ENCODE measurements around the gene HNMT. TPM values are rescaled to one million over a fixed set of nuclear protein-coding genes. Genes with fewer than 3 reads are reported as not detected.
"Not testable (repeated sequence)": the region's sequence is repeated elsewhere in the genome, so short reads cannot be mapped to it uniquely, and the experiment has no call there.

The HNMT gene
- total RNA-seq, result 100 to 1,000 TPM in 2 of 7 donors, 10 to 100 TPM in 5; 56.3 to 140 (median 65.3) TPM
- polyA plus RNA-seq, result 10 to 100 TPM; 77.3 to 95.3 TPM
- long read RNA-seq, donor 1, transcript HNMT-202 (6 exons, 3,295 nt), result major isoform, 193 of 241 reads
- long read RNA-seq, donor 1, partial matches to known transcripts, result 1 of 241 reads
- long read RNA-seq, donor 1, other reads (novel, unspliced or antisense), result 42 of 241 reads
- long read RNA-seq, donor 2, partial matches to known transcripts, result 0 of 6 reads
- long read RNA-seq, donor 2, other reads (novel, unspliced or antisense), result 0 of 6 reads
- long read RNA-seq, donor 3, transcript HNMT-202 (6 exons, 3,295 nt), result major isoform, 73 of 96 reads
- long read RNA-seq, donor 3, partial matches to known transcripts, result 3 of 96 reads
- long read RNA-seq, donor 3, other reads (novel, unspliced or antisense), result 14 of 96 reads

DNA sequence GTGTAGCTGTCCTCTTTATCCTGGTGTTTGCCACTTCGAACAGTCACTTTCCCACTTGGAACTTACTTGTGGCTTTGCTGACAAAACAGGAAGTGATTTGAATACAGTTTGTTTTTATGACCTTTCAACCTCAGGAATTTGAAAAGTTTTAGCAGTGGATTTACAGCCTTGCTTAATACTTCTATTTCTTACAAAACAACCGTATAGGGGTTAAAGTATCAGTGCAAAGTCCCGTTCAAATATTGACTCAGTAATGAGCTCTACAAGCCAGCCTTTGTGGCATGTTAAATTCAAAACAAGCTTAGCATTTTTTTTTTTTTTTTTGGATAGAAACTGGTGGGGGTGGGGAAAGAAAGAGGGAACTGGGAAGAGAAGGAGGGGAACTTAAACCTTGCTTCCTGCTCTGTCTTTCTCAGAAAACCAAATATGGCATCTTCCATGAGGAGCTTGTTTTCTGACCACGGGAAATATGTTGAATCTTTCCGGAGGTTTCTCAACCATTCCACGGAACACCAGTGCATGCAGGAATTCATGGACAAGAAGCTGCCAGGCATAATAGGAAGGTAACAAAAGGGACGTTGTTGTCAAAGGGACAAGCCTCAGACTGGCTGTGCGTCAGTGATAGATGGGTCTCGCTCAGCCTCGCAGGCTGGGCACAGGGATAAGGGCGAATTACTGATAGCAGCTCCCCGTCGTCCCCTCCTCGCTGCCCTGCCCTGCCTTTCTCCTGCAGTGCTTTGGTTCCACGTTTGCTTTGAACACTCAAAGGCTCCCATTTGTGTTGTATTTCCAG lies at the start of gene HNMT:
TSS of gene HNMT (plus strand) at position 408 of the 793 bp plus-strand sequence. CDS start at position 427, 19 bp downstream.
- TF ChIP-seq, protein P1, sequence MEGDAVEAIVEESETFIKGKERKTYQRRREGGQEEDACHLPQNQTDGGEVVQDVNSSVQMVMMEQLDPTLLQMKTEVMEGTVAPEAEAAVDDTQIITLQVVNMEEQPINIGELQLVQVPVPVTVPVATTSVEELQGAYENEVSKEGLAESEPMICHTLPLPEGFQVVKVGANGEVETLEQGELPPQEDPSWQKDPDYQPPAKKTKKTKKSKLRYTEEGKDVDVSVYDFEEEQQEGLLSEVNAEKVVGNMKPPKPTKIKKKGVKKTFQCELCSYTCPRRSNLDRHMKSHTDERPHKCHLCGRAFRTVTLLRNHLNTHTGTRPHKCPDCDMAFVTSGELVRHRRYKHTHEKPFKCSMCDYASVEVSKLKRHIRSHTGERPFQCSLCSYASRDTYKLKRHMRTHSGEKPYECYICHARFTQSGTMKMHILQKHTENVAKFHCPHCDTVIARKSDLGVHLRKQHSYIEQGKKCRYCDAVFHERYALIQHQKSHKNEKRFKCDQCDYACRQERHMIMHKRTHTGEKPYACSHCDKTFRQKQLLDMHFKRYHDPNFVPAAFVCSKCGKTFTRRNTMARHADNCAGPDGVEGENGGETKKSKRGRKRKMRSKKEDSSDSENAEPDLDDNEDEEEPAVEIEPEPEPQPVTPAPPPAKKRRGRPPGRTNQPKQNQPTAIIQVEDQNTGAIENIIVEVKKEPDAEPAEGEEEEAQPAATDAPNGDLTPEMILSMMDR (IDR thresholded peaks at IDR 0.05), result no peak
- no peak for TF ChIP-seq POLR2A (IDR thresholded peaks at IDR 0.05)
- no peak for TF ChIP-seq EP300 (IDR thresholded peaks at IDR 0.05)
- WGBS, 3 donors, result 6 to 11% (median 8%) methylated on average over 15 of the region's 15 CpGs
- intact Hi-C loops (cut with DNase I), result no loop called here
- no peaks in the 10 kb centered on the region for H3K27me3 ChIP-seq
- no peaks in the 10 kb centered on the region for H3K36me3 ChIP-seq
- H3K4me1 ChIP-seq (ENCODE audit: insufficient read depth), result peaks cover 5% of the 10 kb centered on the region
- H3K9me3 ChIP-seq, result no peaks in the 10 kb centered on the region
- peak; percentile 24 to 55 (median 37) for DNase-seq
- H3K4me3 ChIP-seq, result peak within 1 kb of the TSS; percentile 49
- H3K27ac ChIP-seq, result peak within 1 kb of the TSS; percentile 50 to 68

DNA sequence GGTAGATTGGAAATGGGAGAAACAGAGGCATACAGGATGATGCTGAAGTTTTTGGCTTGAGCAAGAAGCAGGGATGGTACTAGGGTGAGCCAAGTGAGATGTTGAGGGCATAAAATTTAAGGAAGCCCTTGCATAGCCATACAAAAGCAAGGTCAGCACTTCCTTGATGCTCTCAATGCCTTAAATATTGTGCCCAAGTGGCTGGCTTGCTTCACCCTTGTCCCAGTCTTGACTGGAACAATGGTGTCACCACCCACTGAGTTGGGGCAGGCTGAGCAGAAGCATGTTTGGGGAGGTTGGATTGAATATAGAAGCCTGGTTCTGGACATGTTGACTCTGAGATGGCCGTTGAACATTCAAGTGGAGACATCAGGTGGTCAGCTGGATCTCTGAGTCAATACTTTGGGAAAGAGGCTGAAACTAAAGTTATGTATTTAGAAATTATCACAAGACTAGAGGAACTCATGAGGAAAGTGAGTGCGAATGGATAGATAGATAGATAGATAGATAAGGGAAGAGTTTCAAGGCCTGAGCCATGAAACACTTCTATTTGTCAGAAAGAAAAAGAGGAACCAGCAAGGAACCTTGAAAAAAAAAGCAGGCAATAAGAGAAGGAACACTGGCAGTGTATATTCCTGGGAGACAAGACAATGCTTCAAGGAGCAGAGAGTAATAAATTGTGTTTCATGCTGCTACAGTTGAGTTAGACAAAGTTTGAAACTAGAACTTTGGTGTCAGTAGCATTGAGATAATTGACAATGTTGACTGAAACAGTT lies 43.0 kb upstream of the HNMT start:
- TF ChIP-seq EP300 (IDR thresholded peaks at IDR 0.05) (no peak), POLR2A (IDR thresholded peaks at IDR 0.05) (no peak)
- TF ChIP-seq, protein P1 (IDR thresholded peaks at IDR 0.05), result no peak
- Histone ChIP-seq H3K4me1 (ENCODE audit: insufficient read depth) (no peaks in the 10 kb centered on the region), H3K27me3 (no peaks in the 10 kb centered on the region), H3K4me3 (no peak overlapping the region), H3K27ac (no peak overlapping the region), H3K9me3 (no peaks in the 10 kb centered on the region), H3K36me3 (no peaks in the 10 kb centered on the region)
- intact Hi-C loops (cut with DNase I), result no loop called here
- 88 to 92% (median 91%) methylated on average over 2 of the region's 2 CpGs for WGBS, 3 donors
- DNase-seq, result no peak

DNA sequence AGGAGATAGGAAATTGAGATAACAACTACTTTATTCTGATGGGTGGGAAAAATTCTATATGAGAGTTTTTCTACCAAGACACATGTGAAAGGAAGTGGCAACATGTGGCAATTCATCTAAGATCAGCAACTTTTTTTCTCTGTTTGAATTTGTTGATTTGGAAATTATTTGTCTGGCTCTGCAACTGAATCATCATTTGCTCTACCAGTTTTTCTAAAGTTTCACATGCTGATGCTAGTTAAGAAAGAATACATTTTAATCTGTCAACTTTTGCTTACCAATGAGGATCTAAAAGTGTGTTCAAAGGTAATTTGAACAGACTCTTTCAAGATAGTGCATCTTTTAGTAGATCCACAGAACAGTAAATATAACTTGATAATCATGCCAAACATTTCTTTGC lies 42.1 kb upstream of the HNMT start:
- H3K36me3 ChIP-seq; H3K27ac ChIP-seq; H3K4me1 ChIP-seq (ENCODE audit: insufficient read depth); H3K27me3 ChIP-seq; H3K9me3 ChIP-seq; H3K4me3 ChIP-seq; DNase-seq; intact Hi-C loops (cut with DNase I): not testable (repeated sequence)

GRCh38 chr2:137924019-137924418 lies 40.3 kb upstream of the HNMT start:
- Histone ChIP-seq H3K4me1 (ENCODE audit: insufficient read depth) (no peaks in the 10 kb centered on the region), H3K27ac (no peak overlapping the region), H3K9me3 (no peaks in the 10 kb centered on the region), H3K27me3 (no peaks in the 10 kb centered on the region), H3K4me3 (no peak overlapping the region), H3K36me3 (no peaks in the 10 kb centered on the region)
- intact Hi-C loops (cut with DNase I), result no loop called here
- DNase-seq, result no peak
- 54 to 74% (median 72%) methylated on average over 1 of the region's 1 CpG for WGBS, 3 donors
- TF ChIP-seq POLR2A (IDR thresholded peaks at IDR 0.05), result no peak
- TF ChIP-seq, protein P1 (IDR thresholded peaks at IDR 0.05), result no peak
- TF ChIP-seq EP300 (IDR thresholded peaks at IDR 0.05), result no peak

Measured in ovary (tissue), 10 donors.